ENCODE results near the gene NRDC. TPM values are rescaled to one million over a fixed set of nuclear protein-coding genes. Genes with fewer than 3 reads are reported as not detected.

The NRDC gene
- total RNA-seq, 1 experiment from 2014 or later: 147 TPM

GRCh38 chr1:51776408-51776807 is 102.1 kb downstream of the NRDC start:
- Mint-ChIP-seq H3K27ac (peak overlapping the region in 1 of 3 experiments; percentile 27; a peak in 1 of 7 replicates), H3K9me3 (no peaks in the 10 kb centered on the region), H3K36me3 (ENCODE audit: insufficient read depth in 1 of 3, low read depth in 3 of 3) (peaks cover 16 to 66% (median 63%) of the 10 kb centered on the region in 3 experiments; a peak in 6 of 7 replicates), H3K27me3 (ENCODE audit: low read depth) (no peaks in the 10 kb centered on the region), H3K4me1 (no peaks in the 10 kb centered on the region), H3K4me3 (no peak overlapping the region)
- Histone ChIP-seq H3K9me3 (ENCODE audit: control insufficient read depth, low read depth, low read length) (no peaks in the 10 kb centered on the region), H3K56ac (ENCODE audit: insufficient read length, low read depth, low read length) (no peak overlapping the region), H4K91ac (ENCODE audit: insufficient read length, low read depth, low read length) (no peak overlapping the region), H2BK120ac (ENCODE audit: low read depth, low read length, poor library complexity, severe bottlenecking) (no peak overlapping the region), H2AFZ (ENCODE audit: low read length) (no peak overlapping the region), H3K14ac (ENCODE audit: insufficient read depth, low read length) (no peak overlapping the region), H4K20me1 (ENCODE audit: control insufficient read depth, insufficient read depth, insufficient read length) (no peaks in the 10 kb centered on the region), H2BK20ac (ENCODE audit: low read depth, low read length, poor library complexity, severe bottlenecking) (no peak overlapping the region), H3K4me1 (ENCODE audit: insufficient read depth, low read length) (no peaks in the 10 kb centered on the region), H3K79me2 (ENCODE audit: insufficient read depth, low read length) (no peaks in the 10 kb centered on the region), H2BK5ac (ENCODE audit: insufficient read length, low read length) (no peak overlapping the region), H3K23ac (ENCODE audit: insufficient read length, low read depth, low read length) (no peak overlapping the region), H3K23me2 (ENCODE audit: insufficient read length, low read depth, low read length, poor library complexity, severe bottlenecking) (no peaks in the 10 kb centered on the region), H2BK15ac (ENCODE audit: low read depth, low read length) (no peak overlapping the region), H4K8ac (replicated peaks; ENCODE audit: insufficient read length, low read depth, low read length) (no peak overlapping the region), H2AK5ac (ENCODE audit: insufficient read length, low read length) (no peak overlapping the region), H3K9ac (ENCODE audit: extremely low read depth, insufficient read length, low read length) (no peak overlapping the region), H3T11ph (ENCODE audit: low read length) (no peak overlapping the region), H2BK12ac (ENCODE audit: insufficient read length, low read depth, low read length) (no peak overlapping the region), H3K4ac (ENCODE audit: low read depth, low read length) (no peak overlapping the region), H3K18ac (ENCODE audit: insufficient read length, low read depth, low read length) (no peak overlapping the region), H4K5ac (ENCODE audit: insufficient read length, low read depth, low read length) (no peak overlapping the region), H3K79me1 (ENCODE audit: insufficient read depth, low read depth, low read length, poor library complexity, severe bottlenecking) (no peaks in the 10 kb centered on the region), H3K27me3 (ENCODE audit: insufficient read depth, low read length) (no peaks in the 10 kb centered on the region), H3K27ac (ENCODE audit: insufficient read length, low read depth, low read length) (no peak overlapping the region), H3K4me2 (ENCODE audit: insufficient read depth, insufficient read length, low read length) (no peak overlapping the region)
- DNase-seq: no peak
- no peak for TF ChIP-seq CTCF (conservative IDR thresholded peaks at IDR 0.05)

Measured in H9 (cell line).